ENCODE measurements around the gene INS.

- TF ChIP-seq, protein P1, sequence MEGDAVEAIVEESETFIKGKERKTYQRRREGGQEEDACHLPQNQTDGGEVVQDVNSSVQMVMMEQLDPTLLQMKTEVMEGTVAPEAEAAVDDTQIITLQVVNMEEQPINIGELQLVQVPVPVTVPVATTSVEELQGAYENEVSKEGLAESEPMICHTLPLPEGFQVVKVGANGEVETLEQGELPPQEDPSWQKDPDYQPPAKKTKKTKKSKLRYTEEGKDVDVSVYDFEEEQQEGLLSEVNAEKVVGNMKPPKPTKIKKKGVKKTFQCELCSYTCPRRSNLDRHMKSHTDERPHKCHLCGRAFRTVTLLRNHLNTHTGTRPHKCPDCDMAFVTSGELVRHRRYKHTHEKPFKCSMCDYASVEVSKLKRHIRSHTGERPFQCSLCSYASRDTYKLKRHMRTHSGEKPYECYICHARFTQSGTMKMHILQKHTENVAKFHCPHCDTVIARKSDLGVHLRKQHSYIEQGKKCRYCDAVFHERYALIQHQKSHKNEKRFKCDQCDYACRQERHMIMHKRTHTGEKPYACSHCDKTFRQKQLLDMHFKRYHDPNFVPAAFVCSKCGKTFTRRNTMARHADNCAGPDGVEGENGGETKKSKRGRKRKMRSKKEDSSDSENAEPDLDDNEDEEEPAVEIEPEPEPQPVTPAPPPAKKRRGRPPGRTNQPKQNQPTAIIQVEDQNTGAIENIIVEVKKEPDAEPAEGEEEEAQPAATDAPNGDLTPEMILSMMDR (IDR thresholded peaks at IDR 0.05): no peak
- TF ChIP-seq POLR2A (IDR thresholded peaks at IDR 0.05): no peak
Observed at GRCh38 chr11:2129308-2129698, 31.7 kb downstream of the INS start.

Data from body of pancreas (tissue), 4 donors.